Lower leg skin (tissue), 3 donors: Measurements from ENCODE around the gene ZBTB20.

Source experiments
- CTCF ChIP-seq, 3 donors: fragments of 450-650 bp; IDR thresholded peaks; one replicate each; pipeline ENCODE4 v1.5.1; 2016; ENCODE audit warnings: antibody characterized with exemption in 3 of 3, mild to moderate bottlenecking in 3 of 3, moderate library complexity in 2 of 3
- POLR2A ChIP-seq, 2 donors: fragments of 450-650 bp; IDR thresholded peaks; one replicate each; pipeline ENCODE4 v1.6.1; 2016 to 2017; ENCODE audit warnings: antibody characterized with exemption in 2 of 2, mild to moderate bottlenecking in 1 of 2, moderate library complexity in 1 of 2

GRCh38 chr3:114863848-114864247 lies 283.2 kb downstream of the ZBTB20 start:
- TF ChIP-seq CTCF (IDR thresholded peaks at IDR 0.05) (no peak), POLR2A (IDR thresholded peaks at IDR 0.05) (no peak)
